ENCODE measurements around the gene LRRC8E.

The LRRC8E gene

DNA sequence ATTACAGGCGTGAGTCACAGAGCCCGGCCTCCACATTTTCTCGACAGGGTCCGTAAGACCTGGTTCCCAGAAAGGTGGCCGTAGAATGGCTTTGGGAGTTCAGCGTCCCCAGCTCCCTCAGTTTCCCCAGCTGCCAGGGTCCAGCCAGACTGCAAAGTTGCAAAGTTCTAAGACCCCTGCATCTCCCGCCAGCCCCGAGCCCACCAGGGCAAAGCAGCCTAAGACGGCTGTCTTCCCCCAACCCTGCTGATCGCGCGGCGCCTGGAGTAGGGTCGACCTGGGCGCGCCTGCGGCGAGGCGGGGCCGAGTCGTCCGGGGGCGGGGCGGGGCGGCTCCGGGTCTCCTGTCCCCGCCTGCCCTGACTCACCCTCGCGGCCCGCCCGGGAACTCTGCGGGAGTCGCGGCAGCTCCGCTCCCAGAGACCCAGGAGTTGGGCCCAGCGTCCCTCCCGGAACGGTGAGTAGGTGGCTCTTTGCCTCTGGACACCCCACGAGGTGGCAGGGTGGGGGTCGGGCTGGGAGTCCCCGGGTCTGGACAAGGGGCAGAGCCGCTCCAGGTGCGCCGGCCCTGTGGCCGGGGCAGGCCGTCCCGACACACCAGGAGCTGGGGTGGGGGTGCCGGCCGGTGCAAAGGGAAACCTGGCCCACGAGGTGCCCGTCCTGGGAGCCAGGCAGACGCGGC is at the start of gene LRRC8E:
TSS of gene LRRC8E (plus strand) at position 366 of the 681 bp plus-strand sequence. CDS start 7,094 bp downstream, outside the sequence.
- Histone ChIP-seq H3K9ac (ENCODE audit: low read depth in 1 of 2, low read length in 2 of 2) (peak within 1 kb of the TSS; percentile 32 to 39), H3K27me3 (ENCODE audit: control insufficient read depth in 1 of 2, insufficient read depth in 2 of 2, low read length in 2 of 2) (peaks cover 0 to 4% of the 10 kb centered on the region in 2 donors), H3K9me3 (ENCODE audit: control insufficient read depth in 1 of 2, low read length in 2 of 2) (no peaks in the 10 kb centered on the region), H3K4me1 (ENCODE audit: control insufficient read depth in 1 of 2, insufficient read depth in 2 of 2, low read length in 2 of 2) (no peaks in the 10 kb centered on the region), H3K36me3 (ENCODE audit: control insufficient read depth in 1 of 2, insufficient read depth in 2 of 2, low read length in 2 of 2) (no peaks in the 10 kb centered on the region), H3K27ac (ENCODE audit: low read depth, low read length) (no peak within 1 kb of the TSS), H3K4me3 (ENCODE audit: low read depth in 1 of 2, low read length in 2 of 2) (peak within 1 kb of the TSS; percentile 40 to 45)

DNA sequence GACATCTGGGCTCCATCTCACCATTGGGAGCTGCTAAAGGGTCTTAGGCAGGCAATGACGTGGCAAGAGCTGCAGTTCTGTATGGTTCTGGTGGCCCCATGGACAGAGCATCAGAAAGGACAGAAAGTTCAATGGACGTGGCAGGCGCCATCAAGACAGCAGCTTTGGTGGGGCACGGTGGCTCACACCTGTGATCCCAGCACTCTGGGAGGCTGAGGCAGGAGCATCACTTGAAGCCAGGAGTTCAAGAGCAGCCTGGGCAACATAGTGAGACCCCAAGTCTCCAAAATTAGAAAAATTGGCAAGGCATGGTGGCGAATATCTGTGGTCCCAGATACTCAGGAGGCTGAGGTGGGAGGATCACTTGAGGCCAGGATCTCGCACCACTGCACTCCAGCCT is 48.8 kb upstream of the LRRC8E start:
- Histone ChIP-seq H3K27ac (ENCODE audit: low read depth, low read length) (no peak overlapping the region), H3K4me1 (ENCODE audit: control insufficient read depth in 1 of 2, insufficient read depth in 2 of 2, low read length in 2 of 2) (no peaks in the 10 kb centered on the region), H3K36me3 (ENCODE audit: control insufficient read depth in 1 of 2, insufficient read depth in 2 of 2, low read length in 2 of 2) (no peaks in the 10 kb centered on the region), H3K27me3 (ENCODE audit: control insufficient read depth in 1 of 2, insufficient read depth in 2 of 2, low read length in 2 of 2) (no peaks in the 10 kb centered on the region), H3K9me3 (ENCODE audit: control insufficient read depth in 1 of 2, low read length in 2 of 2) (no peaks in the 10 kb centered on the region), H3K4me3 (ENCODE audit: low read depth in 1 of 2, low read length in 2 of 2) (no peak overlapping the region), H3K9ac (ENCODE audit: low read depth in 1 of 2, low read length in 2 of 2) (no peak overlapping the region)

DNA sequence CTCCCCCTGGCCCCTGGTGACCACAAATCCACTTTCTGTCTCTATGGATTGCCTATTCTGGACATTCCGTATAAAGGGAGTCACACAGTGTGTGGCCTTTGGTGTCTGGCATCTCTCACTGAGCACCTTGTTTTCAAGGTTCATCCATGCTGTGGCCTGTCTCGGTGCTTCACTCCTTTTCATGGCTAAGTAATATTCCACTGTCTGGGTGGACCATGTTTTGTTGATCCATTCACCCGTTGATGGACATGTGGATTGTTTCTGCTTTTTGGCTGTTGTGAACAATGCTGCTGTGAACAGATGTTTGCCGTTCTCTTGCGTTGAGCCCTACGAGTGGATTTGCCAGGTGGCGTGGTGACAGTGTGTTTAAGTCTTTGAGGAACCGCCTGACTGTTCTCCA is 47.7 kb upstream of the LRRC8E start:
- no peaks in the 10 kb centered on the region for H3K27me3 ChIP-seq (ENCODE audit: control insufficient read depth in 1 of 2, insufficient read depth in 2 of 2, low read length in 2 of 2)
- H3K9me3 ChIP-seq (ENCODE audit: control insufficient read depth in 1 of 2, low read length in 2 of 2) = no peaks in the 10 kb centered on the region
- H3K36me3 ChIP-seq (ENCODE audit: control insufficient read depth in 1 of 2, insufficient read depth in 2 of 2, low read length in 2 of 2) = no peaks in the 10 kb centered on the region
- no peaks in the 10 kb centered on the region for H3K4me1 ChIP-seq (ENCODE audit: control insufficient read depth in 1 of 2, insufficient read depth in 2 of 2, low read length in 2 of 2)
- H3K27ac ChIP-seq (ENCODE audit: low read depth, low read length) = no peak overlapping the region
- H3K4me3 ChIP-seq (ENCODE audit: low read depth in 1 of 2, low read length in 2 of 2) = no peak overlapping the region
- H3K9ac ChIP-seq (ENCODE audit: low read depth in 1 of 2, low read length in 2 of 2) = no peak overlapping the region

DNA sequence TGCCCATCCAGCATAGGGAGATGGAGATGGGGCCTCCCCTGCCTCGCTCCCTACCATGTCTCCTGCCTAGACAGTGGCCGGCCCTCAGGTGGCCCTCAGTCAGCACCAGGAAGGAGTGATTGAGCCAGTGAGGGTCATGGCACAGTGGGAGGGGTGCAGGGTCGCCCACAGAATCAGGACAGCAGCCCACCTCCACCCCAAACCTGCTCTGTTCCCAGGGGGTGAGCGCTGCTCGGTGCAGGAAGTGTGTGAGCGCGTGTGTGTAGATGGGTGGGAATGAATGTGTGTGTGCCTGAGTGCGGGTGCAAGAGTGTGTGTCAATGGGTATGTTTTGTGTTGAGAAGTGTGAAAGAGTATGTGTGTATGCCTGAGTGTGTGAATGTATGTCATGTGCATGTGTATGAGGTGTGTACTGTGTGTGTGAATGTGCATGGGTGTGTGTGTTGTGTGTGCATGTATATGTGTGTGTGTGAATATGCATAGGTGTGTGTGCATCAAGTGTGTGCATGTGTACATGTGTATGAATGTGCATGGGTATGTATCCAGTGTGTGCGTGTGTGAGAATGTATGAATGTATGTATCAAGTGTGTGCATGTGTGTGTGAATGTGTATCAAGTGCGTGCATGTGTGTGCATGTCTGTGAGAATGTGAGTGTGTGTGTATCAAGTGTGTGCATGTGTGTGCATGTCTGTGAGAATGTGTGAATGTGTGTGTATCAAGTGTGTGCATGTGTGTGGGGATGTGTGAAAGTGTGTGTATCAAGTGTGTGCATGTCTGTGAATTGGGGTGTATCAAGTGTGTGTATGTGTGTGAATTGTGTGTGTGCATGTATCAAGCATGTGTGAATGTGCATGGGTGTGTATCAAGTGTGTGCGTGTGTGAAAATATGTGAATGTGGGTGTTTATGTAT is 46.3 kb upstream of the LRRC8E start:
- Histone ChIP-seq H3K9me3 (ENCODE audit: control insufficient read depth in 1 of 2, low read length in 2 of 2) (no peaks in the 10 kb centered on the region), H3K36me3 (ENCODE audit: control insufficient read depth in 1 of 2, insufficient read depth in 2 of 2, low read length in 2 of 2) (no peaks in the 10 kb centered on the region), H3K9ac (ENCODE audit: low read depth in 1 of 2, low read length in 2 of 2) (no peak overlapping the region), H3K27me3 (ENCODE audit: control insufficient read depth in 1 of 2, insufficient read depth in 2 of 2, low read length in 2 of 2) (no peaks in the 10 kb centered on the region), H3K4me3 (ENCODE audit: low read depth in 1 of 2, low read length in 2 of 2) (no peak overlapping the region), H3K27ac (ENCODE audit: low read depth, low read length) (no peak overlapping the region), H3K4me1 (ENCODE audit: control insufficient read depth in 1 of 2, insufficient read depth in 2 of 2, low read length in 2 of 2) (no peaks in the 10 kb centered on the region)

DNA sequence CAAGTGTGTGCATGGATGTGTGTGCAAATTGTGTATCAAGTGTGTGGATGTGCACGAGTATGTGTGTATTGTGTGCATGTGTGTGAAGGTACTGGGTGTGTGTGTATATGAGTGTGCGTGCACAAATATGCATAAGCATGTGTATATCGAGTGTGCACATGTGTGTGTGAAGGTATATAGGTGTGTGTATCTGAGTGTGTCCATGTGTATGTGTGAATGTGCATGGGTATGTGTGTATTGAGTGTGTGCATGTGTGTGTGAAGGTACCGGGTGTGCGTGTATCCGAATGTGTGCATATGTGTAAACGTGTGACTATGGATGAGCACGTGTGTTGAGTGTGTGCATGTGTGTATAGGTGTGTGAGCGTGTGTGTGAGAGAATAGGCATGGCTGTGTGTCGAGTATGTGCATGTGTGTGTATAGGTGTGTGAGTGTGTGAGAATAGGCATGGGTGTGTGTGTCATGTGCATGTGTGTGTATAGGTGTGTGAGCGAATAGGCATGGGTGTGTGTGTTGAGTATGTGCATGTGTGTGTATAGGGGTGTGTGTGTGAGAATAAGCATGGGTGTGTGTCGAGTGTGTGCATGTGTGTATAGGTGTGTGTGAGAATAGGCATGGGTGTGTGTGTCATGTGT is 45.5 kb upstream of the LRRC8E start:
- Histone ChIP-seq H3K36me3 (ENCODE audit: control insufficient read depth in 1 of 2, insufficient read depth in 2 of 2, low read length in 2 of 2) (no peaks in the 10 kb centered on the region), H3K4me1 (ENCODE audit: control insufficient read depth in 1 of 2, insufficient read depth in 2 of 2, low read length in 2 of 2) (no peaks in the 10 kb centered on the region), H3K4me3 (ENCODE audit: low read depth in 1 of 2, low read length in 2 of 2) (no peak overlapping the region), H3K27ac (ENCODE audit: low read depth, low read length) (no peak overlapping the region), H3K27me3 (ENCODE audit: control insufficient read depth in 1 of 2, insufficient read depth in 2 of 2, low read length in 2 of 2) (no peaks in the 10 kb centered on the region), H3K9ac (ENCODE audit: low read depth in 1 of 2, low read length in 2 of 2) (no peak overlapping the region), H3K9me3 (ENCODE audit: control insufficient read depth in 1 of 2, low read length in 2 of 2) (no peaks in the 10 kb centered on the region)

DNA sequence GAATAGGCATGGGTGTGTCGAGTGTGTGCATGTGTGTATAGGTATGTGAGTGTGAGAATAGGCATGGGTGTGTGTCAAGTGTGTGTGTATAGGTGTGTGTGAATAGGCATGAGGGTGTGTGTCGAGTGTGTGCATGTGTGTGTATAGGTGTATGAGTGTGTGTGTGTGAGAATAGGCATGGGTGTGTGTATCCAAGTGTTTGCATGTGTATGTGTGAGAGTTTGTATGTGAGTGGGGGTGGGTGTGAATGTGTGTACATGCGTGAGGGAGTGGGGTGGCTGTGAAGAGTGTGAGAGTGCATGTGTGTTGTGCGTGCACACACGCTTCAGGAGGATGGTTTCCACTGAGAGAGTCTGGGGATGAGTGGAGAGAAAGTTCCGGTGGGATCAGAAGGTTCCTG is 44.8 kb upstream of the LRRC8E start:
- H3K4me3 ChIP-seq (ENCODE audit: low read depth in 1 of 2, low read length in 2 of 2) = no peak overlapping the region
- no peaks in the 10 kb centered on the region for H3K9me3 ChIP-seq (ENCODE audit: control insufficient read depth in 1 of 2, low read length in 2 of 2)
- H3K9ac ChIP-seq (ENCODE audit: low read depth in 1 of 2, low read length in 2 of 2) = no peak overlapping the region
- H3K27ac ChIP-seq (ENCODE audit: low read depth, low read length) = no peak overlapping the region
- no peaks in the 10 kb centered on the region for H3K36me3 ChIP-seq (ENCODE audit: control insufficient read depth in 1 of 2, insufficient read depth in 2 of 2, low read length in 2 of 2)
- no peaks in the 10 kb centered on the region for H3K27me3 ChIP-seq (ENCODE audit: control insufficient read depth in 1 of 2, insufficient read depth in 2 of 2, low read length in 2 of 2)
- no peaks in the 10 kb centered on the region for H3K4me1 ChIP-seq (ENCODE audit: control insufficient read depth in 1 of 2, insufficient read depth in 2 of 2, low read length in 2 of 2)

DNA sequence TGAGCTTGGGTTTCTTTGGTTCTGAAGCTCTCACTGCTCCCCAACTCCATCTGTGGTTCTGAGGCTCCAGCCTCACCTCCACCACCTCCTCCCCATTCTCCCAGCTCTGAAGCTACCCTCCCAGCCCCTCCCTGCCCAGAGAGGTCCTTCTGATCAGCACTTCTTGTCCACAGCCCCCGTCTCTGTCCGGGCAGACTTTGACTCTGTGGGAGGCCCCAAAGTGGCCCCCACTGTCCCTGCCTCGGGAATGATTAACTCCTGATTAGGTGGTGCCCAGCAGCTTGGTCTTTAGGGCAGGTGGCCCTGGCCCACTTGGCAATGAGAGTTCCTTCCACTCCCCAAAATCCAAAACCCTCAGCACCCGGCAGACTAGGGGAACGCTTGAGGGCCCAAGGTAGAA is 43.9 kb upstream of the LRRC8E start:
- H3K27ac ChIP-seq (ENCODE audit: low read depth, low read length) = no peak overlapping the region
- no peak overlapping the region for H3K4me3 ChIP-seq (ENCODE audit: low read depth in 1 of 2, low read length in 2 of 2)
- H3K9ac ChIP-seq (ENCODE audit: low read depth in 1 of 2, low read length in 2 of 2) = no peak overlapping the region
- H3K4me1 ChIP-seq (ENCODE audit: control insufficient read depth in 1 of 2, insufficient read depth in 2 of 2, low read length in 2 of 2) = no peaks in the 10 kb centered on the region
- H3K27me3 ChIP-seq (ENCODE audit: control insufficient read depth in 1 of 2, insufficient read depth in 2 of 2, low read length in 2 of 2) = no peaks in the 10 kb centered on the region
- H3K9me3 ChIP-seq (ENCODE audit: control insufficient read depth in 1 of 2, low read length in 2 of 2) = no peaks in the 10 kb centered on the region
- no peaks in the 10 kb centered on the region for H3K36me3 ChIP-seq (ENCODE audit: control insufficient read depth in 1 of 2, insufficient read depth in 2 of 2, low read length in 2 of 2)

DNA sequence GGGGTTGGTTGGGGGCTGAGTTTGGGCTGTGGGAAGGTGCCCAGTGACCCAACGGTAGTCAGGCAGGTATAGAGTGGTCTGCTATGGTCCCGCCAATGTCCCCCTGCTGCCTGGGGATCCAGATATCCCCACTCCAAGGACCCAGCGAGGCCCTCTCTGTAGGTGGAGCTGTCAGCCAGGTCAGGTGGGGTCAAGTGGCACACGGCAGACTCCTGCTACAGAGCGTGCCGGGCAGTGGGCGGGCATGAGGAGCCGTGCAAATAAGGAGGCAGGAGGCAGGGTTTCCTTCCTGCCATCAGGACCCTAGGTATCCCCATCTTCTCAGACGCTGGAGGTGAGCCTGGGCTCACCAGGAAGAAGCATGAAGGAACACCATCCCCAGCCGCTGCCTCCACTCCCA is 43.4 kb upstream of the LRRC8E start:
- H3K36me3 ChIP-seq (ENCODE audit: control insufficient read depth in 1 of 2, insufficient read depth in 2 of 2, low read length in 2 of 2) = no peaks in the 10 kb centered on the region
- H3K4me1 ChIP-seq (ENCODE audit: control insufficient read depth in 1 of 2, insufficient read depth in 2 of 2, low read length in 2 of 2) = no peaks in the 10 kb centered on the region
- H3K9ac ChIP-seq (ENCODE audit: low read depth in 1 of 2, low read length in 2 of 2) = no peak overlapping the region
- no peaks in the 10 kb centered on the region for H3K9me3 ChIP-seq (ENCODE audit: control insufficient read depth in 1 of 2, low read length in 2 of 2)
- no peak overlapping the region for H3K27ac ChIP-seq (ENCODE audit: low read depth, low read length)
- no peaks in the 10 kb centered on the region for H3K27me3 ChIP-seq (ENCODE audit: control insufficient read depth in 1 of 2, insufficient read depth in 2 of 2, low read length in 2 of 2)
- no peak overlapping the region for H3K4me3 ChIP-seq (ENCODE audit: low read depth in 1 of 2, low read length in 2 of 2)

DNA sequence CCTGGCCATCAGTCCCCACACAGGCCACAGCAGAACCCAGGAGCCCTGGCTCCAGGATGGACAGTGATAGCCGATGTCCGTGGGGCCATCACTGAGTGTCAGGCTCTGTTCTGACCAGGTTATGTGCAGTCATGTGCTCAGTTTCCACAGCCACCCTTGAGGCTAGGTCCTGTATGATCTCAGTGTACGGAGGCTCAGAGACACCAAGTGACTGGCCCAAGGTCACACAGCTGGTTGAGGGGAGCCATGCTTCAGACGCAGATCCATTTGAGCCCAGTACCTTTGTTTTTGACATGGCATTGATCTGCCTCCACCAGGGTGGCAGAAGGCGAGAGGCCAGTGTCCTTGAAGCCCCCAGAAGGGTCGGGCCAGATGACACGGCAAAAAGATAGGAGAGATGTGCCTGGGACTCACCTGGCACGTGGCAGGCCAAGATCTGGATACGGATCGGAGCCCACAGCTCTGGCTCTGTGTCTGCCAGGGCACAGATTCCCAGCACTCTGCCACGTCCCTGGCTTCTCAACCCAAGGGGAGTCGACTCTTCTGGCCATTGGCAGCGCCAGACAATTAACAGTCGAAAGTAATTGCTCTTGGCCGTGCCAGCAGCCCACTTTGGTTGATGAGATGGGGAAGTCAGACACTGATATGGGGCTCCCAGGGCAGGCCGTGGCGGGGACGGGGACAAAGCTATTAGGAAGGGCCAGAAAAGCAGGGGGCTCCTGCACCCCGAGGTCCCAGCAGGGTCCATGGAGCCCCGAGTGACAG is 42.7 kb upstream of the LRRC8E start:
- H3K4me3 ChIP-seq (ENCODE audit: low read depth in 1 of 2, low read length in 2 of 2) = no peak overlapping the region
- H3K9me3 ChIP-seq (ENCODE audit: control insufficient read depth in 1 of 2, low read length in 2 of 2) = no peaks in the 10 kb centered on the region
- no peaks in the 10 kb centered on the region for H3K36me3 ChIP-seq (ENCODE audit: control insufficient read depth in 1 of 2, insufficient read depth in 2 of 2, low read length in 2 of 2)
- H3K27ac ChIP-seq (ENCODE audit: low read depth, low read length) = no peak overlapping the region
- no peaks in the 10 kb centered on the region for H3K4me1 ChIP-seq (ENCODE audit: control insufficient read depth in 1 of 2, insufficient read depth in 2 of 2, low read length in 2 of 2)
- H3K9ac ChIP-seq (ENCODE audit: low read depth in 1 of 2, low read length in 2 of 2) = no peak overlapping the region
- no peaks in the 10 kb centered on the region for H3K27me3 ChIP-seq (ENCODE audit: control insufficient read depth in 1 of 2, insufficient read depth in 2 of 2, low read length in 2 of 2)

Data from duodenal mucosa (tissue), 2 donors.